HG02973 (cell line): ENCODE data around the gene HSBP1L1.
A peak's percentile ranks its signal among the peaks of the same experiment; 100 is the strongest.
"Not testable (repeated sequence)": the region's sequence is repeated elsewhere in the genome, so short reads cannot be mapped to it uniquely, and the experiment has no call there.

Experiments used
- ATAC-seq: cut with Tn5 transposase; IDR thresholded peaks from one replicate; pipeline ENCODE4 v1.9.1; 2021; ENCODE audit warnings: moderate library complexity; ENCODE audit not compliant: unreplicated experiment

HSBP1L1 gene

DNA sequence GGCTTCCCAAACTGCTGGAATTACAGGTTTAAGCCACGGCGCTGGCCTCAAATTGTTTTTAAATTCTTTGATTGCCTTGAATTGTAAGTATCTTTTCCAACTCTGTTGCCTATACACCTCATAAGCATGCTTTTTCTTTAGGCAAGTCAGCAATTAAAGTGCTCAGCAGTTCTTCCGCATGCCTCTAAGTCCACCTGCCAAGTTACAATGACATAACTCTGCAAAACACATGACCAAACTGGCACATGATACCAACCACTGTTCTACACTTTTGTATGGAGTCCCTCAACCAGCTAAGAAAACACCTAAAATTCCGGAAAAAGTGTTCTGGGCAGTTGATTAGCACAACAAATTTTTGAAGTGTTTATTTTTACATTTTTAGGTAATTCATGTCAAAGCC is 18.8 kb downstream of the HSBP1L1 start:
- ATAC-seq, result no peak

DNA sequence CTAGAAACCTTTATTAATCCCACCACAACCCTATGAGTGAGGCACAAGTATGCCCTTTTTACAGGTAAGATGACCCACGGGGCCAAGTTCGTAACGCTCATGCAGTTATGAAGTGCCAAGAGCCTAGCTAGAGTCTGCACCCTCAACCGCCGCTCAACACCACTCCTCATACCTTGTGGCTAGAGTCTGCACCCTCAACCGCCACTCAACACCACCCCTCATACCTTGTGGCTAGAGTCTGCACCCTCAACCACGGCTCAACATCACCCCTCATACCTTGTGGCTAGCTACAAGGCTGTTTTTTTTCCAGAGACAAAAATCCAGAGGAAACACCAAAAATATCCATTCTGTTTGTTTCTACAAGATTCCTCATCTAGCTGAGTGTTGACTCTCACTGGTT is 19.4 kb downstream of the HSBP1L1 start:
- ATAC-seq, result no peak

DNA sequence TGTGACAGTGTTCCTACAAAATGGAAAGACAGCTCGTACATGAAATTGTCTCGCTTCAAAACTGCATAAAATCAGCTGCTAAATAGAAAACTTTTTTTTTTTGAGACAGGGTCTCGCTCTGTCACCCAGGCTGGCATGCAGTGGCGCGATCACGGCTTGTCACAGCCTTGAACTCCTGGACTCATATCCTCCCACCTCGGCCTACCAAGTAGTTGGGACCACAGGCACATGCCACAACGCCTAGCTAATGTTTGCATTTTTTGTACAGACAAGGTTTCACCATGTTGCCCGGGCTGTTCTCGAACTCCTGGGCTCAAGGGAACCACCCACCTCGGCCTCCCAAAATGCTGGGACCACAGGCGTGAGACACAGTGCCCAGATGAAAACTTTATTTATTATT is 20.7 kb downstream of the HSBP1L1 start:
- no peak for ATAC-seq

- ATAC-seq, result no peak
Observed at GRCh38 chr18:79986726-79987125, 22.3 kb downstream of the HSBP1L1 start.

DNA sequence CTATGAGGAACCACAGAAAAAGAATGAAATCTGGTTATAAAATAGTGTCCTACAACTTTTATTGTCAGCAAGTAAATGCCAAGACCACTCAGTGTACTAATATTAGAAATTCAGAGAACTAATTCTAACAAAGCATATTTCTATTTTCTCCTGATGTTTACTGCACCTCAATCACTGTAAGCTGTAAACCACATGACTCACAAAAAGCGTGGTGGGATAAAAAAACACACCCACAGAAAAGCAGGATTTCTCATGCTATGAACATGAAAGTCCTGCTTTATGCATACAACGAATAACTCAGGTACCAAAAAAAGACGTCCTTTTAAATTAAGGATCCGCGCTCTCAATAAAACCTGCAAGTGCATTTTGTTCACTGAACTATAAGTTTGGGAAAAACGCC is 23.1 kb downstream of the HSBP1L1 start:
- no peak for ATAC-seq

DNA sequence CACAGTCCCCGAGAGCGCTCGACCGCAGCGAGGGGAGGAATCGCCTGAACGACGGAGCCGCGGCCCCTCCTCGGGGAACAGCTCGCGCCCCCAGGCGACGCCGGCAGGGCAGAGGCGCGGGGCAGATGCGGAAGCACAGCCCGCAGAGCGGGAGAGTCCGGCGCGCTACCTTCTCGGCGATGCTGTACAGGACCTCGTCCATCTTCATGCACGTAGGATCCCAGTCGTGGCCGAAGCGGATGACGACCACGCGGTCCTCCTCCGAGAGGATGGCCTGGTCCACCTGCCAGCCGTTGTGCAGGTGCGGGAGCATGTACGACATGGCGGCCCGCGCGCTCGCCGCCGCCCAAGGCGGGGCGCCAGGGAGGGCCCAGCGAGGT is 23.6 kb downstream of the HSBP1L1 start:
- peak; percentile 60 for ATAC-seq

- peak; percentile 96 for ATAC-seq
Observed at GRCh38 chr18:79988451-79989194, 24.2 kb downstream of the HSBP1L1 start, which contains the start of gene TXNL4A. TSS of gene TXNL4A (minus strand) at chr18:79988563. CDS start at chr18:79988392, 171 bp downstream.

DNA sequence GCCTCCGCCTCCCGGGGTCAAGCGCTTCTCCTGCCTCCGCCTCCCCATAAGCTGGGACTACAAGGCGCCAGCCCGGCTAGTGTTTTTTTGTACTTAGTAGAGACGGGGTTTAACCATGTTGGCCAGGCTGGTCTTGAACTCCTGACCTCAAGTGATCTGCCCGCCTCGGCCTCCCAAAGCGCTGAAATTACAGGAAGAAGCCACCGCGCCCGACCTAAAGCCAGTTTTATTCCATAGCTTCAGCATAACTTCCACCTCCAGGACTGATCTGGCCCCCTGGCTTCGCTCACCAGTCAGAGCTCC is 24.7 kb downstream of the HSBP1L1 start:
- no peak for ATAC-seq

- ATAC-seq, result no peak
Observed at GRCh38 chr18:79991494-79991893, 27.1 kb downstream of the HSBP1L1 start.

DNA sequence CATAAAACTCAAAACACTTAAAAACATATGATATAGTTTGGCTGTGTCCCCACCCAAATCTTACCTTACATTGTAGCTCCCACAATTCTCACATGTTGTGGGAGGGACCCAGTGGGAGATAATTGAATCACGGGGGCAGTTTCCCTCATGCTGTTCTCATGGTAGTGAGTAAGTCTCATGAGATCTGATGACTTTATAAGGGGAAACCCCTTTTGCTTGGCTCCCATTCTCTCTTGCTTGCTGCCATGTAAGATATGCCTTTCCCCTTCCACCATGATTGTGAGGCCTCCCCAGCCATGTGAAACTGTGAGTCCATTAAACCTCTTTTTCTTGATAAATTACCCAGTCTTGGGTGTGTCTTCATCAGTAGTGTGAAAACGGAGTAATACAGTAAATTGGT is 35.3 kb downstream of the HSBP1L1 start:
- ATAC-seq, result not testable (repeated sequence)

DNA sequence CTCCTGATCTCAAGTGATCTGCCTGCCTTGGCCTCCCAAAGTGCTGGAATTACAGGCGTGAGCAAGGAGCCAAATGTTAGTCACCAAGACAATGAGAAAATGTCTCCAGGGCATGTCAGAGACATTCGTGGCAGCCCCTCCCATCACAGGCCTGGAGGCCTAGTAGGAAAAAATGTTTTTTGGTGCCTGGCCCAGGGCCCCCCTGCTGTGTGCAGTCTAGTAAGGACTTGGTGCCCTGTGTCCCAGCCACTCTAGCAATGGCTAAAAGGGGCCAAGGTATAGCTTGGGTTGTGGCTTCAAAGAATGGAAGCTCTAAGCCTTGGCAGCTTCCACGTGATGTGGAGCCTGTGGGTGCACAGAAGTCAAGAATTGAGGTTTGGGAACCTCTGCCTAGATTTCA is 36.4 kb downstream of the HSBP1L1 start:
- ATAC-seq, result no peak

DNA sequence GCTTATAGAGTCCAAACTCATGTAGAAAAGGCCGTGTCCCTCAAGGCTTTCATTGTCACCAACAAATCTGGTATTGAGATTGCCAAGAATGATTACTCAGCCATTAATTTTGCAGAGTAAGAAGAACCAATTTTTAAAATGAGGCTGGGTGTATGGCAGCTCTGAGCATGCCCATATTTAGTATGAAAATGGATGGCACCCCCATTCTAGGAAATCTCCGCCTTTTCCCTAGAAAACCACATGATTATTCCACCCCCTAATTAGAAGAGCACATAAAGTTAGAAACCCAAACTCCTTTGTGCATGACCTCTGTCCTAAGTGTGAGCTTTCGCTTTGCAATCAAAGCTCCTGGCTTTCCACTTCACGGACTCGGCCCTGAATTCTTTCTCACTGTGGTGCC is 38.0 kb downstream of the HSBP1L1 start:
- ATAC-seq, result no peak

DNA sequence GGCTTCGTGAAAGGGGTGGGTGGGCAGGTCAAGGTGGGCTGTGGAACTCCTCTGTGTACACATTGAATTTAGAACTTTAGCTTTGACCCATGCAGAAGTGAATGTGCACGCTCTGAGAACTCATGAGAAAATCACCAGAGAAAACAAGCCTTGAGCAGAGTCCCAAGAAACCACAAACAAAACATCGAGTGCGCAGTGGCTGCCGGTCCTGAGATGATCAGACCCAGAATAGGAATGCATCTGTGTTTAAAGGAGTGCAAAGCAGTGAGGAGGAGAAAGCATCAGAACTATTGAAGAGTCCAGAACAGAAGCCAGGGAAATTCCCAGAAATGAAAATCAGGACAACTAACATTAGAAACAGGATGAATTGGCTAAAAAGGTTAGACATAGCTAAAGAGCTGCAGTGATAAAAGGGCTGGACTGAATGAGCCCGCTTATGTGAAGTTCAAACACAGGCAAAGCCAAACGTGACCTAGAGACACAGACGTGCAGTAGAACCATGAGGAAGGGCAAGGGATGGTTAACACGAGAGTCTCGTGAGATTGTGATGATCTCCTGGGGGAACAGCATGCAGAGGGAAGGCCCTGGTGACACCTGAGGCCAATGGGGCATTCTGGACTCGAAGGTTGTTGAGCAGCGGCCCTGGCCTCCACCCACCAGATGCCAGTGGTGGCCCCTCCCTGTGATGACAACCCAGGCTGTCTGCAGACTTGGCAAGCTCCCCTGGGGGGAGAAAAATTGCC is 40.3 kb downstream of the HSBP1L1 start:
- no peak for ATAC-seq

DNA sequence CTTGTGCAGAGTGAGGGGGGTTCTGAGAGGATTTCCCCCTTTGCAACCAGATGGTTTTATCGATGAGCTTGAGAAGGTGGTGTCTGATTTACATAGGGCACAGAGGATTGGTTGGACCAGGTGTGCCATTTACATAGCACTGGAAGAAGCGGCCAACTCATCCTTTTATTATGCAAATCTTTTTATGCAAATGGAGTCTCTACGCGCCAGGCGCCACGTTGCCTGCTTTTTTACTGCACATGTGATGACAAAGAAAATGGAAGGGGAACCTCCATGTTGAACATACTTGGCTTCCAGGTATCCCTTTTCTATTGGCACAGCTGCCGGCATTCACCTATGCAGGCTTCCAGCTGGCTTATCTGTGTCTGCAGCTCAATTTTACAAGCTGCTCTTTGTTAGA is 42.3 kb downstream of the HSBP1L1 start:
- no peak for ATAC-seq

- ATAC-seq, result no peak
Observed at GRCh38 chr18:80009661-80010550, 45.5 kb downstream of the HSBP1L1 start.

GRCh38 chr18:80010551-80010906 is 46.1 kb downstream of the HSBP1L1 start:
- no peak for ATAC-seq

- ATAC-seq, result not testable (repeated sequence)
Observed at GRCh38 chr18:80011496-80012137, 47.2 kb downstream of the HSBP1L1 start.

DNA sequence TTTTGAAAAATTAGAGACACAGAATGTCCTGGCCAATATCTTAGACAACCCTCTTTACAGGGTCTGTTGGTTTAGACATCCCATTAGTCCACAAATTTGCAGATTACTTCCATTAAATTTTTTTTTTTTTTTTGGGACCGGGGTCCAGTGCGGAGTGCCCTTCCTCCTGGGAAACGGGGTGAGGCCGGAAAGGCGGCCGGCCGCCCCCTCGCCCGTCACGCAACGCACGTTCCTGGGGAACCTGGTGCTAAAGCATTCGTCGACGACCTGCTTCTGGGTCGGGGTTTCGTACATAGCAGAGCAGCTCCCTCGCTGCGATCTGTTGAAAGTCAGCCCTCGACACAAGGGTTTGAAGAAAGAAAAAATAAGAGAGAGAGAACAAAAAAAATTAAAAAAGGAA is 48.3 kb downstream of the HSBP1L1 start:
- no peak for ATAC-seq
